NCI-H1694 (cell line): ENCODE data around the gene NRROS.
"Not testable (repeated sequence)": the region's sequence is repeated elsewhere in the genome, so short reads cannot be mapped to it uniquely, and the experiment has no call there.

ENCODE experiments used
- DNase-seq: peaks from one replicate; lab custom pipeline; 2025; lab: John Stamatoyannopoulos, UW

NRROS gene

DNA sequence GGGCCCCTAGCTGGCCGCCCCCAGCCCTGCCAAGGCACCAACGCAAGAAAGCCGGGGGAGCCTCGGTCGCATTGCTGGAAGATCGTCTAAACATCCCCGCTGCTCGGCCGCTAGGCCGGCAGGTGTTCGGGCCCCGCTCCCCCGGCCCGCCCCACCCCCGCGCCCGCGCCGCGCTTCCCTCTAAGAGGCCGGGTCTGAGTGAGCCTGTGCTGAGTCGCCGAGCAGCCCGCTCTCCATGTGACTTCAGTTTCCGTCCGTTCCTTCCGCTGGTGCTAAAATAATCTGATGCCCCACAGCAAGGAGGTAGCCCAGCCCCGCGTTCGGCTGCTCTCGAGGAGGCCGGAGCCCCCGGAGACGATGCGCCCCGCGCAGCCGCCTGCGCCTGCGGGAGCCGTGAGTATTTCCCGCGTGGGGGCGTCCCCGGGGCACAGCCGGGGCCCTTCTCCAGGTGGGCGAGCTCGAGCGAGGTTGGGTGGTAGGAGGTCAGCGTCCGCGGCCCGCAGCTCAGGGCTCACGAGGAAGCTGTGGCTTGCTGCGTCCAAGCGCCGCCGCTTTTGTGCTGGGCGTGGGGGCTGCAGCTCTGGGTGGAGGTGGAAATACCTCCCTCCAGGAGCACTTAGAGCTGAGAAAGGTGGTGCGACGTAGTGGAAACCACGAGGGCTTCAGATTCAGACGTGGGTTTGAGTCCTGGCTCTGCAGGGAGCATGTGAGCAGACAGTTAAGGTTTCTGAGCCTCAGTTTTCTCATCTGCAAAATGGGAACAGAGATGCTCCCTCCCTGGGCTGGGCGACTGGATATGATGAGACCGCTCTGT lies at the start of gene NRROS:
Gene NRROS, plus strand, starts transcription at position 212 of the 814 bp plus-strand sequence. CDS start 14,846 bp downstream, outside the sequence.
- DNase-seq, result no peak

DNA sequence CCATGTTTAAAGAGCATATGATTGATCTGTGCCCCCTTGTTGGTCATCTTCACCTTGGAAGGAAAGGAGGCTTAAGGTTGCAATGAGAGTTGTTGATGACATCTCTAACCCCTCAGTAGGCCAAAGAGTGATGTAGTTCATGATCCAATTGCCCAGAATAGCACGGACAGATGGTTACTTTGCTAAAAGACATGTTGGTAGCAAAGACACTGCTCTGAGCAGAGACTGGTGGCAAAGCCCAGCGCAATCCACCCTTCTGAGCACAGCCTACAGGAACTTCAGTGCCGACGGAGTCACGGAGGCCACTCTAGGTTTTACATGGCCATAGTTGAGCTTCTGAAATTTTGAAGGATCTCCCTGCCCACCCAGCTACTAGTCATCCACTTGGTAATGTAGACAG lies 49.2 kb upstream of the NRROS start:
- peak; percentile 4 for DNase-seq

DNA sequence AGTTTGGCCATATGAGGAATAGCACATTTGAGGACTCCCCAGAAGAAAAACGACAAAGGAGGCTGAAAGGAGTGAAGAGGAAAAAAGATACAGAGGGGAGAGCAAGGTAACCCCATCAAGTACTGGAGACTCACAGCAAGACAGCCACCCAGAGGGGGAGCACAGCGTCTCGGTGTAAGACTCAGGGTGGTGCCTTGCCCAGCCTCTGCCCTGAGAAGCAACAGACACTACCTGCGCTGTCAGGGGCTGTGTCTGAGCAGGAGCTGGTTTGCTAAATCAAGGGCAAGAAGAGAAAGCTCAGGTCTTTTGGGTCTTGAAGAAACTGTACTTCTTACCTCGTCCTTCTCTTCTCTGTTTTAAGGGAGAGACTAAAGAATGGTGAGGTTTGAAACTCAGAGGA lies 43.1 kb upstream of the NRROS start:
- no peak for DNase-seq

DNA sequence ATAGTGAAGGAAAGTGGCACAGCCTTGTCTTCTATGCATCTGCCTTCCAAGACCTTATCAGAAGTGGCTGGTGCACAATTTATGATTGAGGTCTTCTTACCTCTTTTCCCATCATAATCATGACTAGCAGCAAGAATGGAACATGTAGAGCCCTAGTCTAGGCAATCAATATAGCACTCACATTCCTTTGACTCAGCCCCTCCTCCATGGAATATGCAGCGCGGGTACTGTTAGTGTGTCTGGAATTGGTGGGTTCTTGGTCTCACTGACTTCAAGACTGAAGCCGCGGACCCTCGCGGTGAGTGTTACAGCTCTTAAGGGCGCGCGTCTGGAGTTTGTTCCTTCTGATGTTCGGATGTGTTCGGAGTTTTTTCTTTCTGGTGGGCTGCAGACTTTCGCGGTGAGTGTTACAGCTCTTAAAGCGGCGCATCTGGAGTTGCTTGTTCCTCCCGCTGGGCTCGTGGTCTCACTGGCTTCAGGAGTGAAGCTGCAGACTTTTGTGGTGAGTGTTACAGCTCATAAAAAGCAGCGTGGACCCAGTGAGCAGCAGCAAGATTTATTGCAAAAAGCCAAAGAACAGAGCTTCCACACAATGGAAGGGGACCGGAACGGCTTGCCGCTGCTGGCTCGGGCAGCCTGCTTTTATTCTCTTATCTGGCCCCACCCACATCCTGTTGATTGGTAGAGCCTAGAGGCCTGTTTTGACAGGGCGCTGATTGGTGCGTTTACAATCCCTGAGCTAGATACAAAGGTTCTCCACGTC lies 41.3 kb upstream of the NRROS start:
- not testable (repeated sequence) for DNase-seq

DNA sequence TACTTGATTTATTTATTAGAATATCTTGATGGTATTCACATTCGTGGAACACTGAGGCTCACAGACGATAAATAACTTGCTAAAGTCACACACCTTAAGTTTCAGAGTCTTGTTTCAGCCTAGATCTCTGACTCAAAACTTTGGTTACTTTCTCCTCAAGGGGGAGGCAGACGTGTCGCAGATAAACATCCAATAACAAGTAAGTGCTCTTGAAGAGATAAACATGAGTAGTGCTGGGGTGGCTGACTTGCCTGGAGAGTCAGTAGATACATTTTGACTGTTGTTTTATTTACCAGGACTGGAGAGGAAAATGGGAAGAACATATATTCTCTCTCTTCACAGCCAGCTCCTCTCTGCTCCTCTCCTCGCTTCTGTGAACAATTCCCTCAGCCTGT lies 39.8 kb upstream of the NRROS start:
- no peak for DNase-seq

DNA sequence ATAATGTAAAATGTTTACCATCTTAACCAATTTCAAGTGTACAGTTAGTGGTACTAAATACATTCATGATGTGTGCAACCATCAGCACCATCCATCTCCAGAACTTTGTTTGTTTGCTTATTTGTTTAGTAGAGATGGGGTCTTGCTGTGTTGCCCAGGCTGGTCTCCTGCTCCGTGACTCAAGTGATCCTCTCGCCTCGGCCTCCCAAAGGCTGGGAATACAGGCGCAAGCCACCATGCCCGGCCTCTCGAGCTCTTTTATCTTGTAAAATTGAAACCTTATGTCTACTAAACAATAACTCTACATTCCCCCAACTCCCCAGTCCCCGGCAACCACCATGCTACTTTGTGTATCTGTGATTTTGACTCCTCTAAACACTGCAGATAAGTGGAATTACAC lies 39.1 kb upstream of the NRROS start:
- DNase-seq, result no peak

DNA sequence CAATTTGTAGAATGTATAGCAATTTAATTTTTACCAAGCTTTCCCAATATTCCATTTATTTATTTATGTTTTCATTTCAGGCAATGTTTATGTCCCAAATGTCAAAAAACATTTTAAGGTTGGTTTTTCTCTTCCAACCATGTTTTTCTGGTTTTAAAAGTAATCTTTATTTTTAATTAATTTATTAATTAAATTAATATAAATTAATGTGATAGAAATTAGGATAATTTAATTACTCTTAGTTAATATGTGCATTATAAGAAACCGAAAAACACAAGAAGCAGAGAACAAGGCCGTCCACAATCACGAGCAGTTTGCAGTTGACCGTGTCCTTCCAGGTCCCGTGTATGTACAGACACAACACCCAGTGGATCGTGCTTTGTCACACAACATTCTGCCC lies 36.8 kb upstream of the NRROS start:
- no peak for DNase-seq

DNA sequence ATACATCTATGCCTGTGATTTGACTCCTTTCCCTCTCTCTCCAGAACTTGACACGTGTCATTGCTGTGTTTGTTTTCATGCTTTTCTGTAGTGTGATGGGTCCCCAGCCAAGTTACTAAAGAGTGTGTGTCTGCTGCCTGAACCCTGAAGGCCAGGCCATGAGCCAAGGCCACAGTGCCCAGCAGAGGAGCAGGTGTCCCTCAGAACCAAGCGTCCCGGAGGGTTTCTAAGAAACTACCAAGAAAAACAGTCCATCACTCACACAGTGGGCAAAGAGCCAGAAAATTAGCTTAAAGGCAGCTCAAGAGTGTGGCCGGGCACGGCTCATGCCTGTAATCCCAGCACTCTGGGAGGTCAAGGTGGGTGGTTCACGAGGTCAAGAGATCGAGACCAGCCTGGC lies 35.8 kb upstream of the NRROS start:
- no peak for DNase-seq

DNA sequence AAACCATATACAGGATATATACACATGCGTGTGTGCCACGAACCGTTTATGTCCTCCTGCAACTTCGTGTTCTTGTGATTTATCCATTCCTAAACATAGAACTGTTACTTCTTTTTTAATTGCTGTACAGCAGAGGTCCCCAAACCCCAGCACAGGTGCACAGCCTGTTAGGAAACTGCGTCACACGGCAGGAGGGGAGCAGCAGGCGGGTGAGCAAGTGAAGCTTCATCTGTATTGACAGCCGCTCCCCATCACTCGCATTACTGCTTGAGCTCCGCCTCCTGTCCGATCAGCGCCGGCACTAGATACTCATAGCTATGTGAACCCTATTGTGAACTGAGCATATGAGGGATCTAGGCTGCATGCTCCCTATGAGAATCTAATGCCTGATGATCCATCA lies 34.9 kb upstream of the NRROS start:
- no peak for DNase-seq

DNA sequence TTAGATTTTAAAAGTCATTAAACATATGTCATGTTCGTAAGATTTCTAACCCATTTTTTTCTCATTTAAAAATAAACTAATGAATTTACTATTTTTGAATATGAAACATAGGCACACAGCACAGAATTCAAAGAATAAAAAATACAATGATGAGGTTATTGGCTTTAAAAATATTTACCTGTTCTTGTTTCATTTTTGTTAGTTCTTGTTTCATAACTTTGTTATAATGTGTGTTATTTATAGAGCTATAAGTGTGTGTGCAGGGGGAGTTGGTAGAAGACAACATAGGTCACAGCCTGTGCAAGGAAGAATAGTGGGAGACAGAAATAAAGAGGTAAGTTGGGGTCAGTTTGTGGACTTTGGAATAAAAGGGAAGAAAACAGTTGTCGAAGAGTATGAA lies 30.8 kb upstream of the NRROS start:
- no peak for DNase-seq

DNA sequence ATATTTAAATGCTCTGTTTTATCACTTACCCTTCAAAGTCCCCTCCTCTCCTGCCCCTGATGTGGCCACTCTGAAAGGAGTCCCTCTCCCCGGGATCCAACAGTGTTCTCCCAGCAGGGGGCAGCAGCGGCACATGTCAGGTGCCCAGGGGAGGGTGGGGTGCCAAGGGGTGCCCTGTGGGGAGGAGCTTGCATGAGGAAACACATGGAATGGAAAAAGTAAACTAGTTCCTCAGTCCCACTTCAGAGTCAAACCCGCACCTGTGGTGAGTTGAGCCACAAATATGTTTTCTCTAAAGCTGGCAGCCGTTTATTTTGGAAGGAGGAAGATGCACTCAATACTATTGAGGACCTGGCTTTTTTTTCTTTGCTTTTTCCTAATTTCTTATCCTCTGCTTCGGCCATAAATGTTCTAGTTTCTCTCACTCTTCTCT lies 30.1 kb upstream of the NRROS start:
- peak; percentile 74 for DNase-seq

DNA sequence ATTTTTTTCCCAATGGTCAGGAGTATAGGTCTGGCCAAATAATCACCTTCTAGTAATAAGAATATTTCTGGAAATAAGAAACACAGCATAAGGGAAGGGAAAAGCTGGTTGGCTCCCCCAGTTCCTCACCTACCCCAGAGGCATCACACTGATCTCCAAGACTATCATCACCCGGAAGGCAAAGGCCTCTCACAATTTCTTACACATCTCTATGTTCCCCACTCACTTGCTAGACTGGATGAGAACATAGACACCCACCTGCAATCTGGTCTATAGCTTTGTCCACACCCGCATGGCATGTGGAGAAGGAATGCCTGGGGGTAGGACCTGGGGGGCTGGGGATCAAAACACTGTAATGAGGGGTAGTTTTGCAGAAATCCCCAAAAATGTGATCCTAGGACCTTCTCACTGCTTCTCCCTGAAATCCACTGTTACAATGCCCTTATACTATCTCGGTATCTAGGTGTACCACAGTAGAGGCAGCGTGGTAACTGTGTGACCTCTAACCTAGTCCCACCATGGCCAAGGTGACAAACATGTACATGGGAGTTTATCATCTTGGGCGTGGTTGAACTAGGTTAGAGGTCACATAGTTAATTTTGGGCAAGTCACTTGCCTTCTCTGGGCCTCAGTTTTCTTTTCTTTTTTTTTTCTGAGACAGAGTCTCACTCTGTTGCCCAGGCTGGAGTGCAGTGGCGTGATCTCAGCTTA lies 29.5 kb upstream of the NRROS start:
- DNase-seq, result no peak

DNA sequence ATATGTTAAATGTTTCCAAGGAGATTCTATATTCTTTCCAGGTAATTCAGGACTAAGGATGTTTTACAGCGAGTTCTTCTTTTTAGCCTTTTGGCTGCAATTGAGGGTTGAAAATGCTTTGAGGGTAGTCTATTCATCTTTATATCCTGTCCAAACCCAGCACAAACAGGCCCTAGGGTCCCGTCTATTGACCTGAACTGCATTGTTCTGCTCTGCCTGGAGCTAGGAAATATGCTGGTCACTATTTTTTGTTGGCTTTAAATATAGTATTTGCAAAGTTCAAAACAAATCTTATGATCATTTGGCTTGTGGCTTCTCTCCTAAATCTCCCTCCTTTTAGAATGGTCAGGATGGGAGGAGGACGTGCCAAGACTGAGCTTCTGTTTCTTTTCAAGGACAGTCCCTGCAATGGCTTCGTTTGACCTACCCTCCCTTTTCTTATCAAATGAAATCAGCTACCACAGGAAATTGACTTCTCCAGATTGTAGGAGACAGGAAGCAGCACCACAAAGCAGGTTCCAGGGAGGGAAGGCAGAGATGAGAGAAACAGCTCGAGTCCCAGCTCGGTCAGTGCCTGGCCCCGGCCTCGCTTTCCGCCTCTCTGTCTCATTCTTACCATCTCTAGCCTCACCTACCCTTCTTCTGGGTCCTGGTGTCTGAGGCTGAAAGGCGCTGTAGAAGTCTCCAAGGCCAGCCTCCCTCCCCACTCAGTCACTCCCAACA lies 27.6 kb upstream of the NRROS start:
- DNase-seq, result no peak

DNA sequence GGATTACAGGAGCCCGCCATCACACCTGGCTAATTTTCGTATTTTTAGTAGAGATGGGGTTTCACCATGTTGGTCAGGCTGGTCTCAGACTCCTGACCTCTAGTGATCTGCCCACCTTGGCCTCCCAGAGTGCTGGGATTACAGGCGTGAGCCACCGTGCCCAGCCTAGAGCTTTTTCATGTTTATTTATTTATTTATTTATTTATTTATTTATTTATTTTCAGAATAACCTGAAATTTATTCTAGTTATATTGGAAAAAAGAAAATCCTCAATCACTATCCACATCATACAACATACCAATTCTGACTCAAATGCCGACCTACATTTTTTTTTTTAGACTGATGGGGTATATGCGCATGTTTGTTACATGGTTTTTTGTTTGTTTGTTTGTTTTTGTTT lies 24.3 kb upstream of the NRROS start:
- not testable (repeated sequence) for DNase-seq

DNA sequence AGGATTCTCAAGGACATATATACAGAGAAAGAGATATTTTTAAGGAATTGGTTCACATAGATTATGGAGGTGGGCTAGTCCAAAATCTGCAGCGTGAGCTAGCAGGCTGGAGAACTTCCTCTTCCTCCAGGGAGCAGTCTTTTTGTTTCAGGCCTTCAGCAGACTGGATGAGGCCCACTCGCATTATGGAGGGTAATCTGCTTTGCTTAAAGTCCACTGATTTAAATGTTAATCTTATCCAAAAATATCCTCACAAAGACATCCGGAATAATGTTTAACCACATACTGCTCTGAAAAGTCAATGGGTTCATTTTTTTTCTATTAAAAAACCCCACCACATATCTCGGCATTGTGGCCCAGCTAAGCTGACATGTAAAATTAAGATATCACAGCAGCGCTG lies 22.2 kb upstream of the NRROS start:
- DNase-seq, result no peak

DNA sequence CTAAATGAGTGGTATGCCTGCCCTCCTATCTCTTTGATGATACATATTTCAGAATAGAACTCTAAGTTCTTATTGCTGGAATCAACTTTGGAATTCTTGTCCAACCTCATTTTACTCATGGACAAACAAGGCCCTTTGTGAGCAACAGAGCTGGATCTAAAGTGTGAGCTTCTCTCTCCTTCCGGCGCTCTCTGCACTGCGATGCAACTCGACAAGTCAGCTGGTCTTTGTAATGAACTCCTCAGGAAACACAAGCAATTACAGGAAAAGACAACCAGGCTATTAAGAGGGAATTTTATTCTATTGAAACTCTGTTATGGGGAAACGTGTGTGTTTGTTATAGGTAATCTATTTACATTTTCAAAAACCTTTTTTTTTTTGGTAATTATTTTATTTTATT lies 20.3 kb upstream of the NRROS start:
- DNase-seq, result no peak

DNA sequence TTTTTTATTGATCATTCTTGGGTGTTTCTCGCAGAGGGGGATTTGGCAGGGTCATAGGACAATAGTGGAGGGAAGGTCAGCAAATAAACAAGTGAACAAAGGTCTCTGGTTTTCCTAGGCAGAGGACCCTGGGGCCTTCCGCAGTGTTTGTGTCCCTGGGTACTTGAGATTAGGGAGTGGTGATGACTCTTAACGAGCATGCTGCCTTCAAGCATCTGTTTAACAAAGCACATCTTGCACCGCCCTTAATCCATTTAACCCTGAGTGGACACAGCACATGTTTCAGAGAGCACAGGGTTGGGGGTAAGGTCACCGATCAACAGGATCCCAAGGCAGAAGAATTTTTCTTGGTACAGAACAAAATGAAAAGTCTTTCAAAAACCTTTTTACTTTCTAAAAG lies 19.9 kb upstream of the NRROS start:
- not testable (repeated sequence) for DNase-seq

DNA sequence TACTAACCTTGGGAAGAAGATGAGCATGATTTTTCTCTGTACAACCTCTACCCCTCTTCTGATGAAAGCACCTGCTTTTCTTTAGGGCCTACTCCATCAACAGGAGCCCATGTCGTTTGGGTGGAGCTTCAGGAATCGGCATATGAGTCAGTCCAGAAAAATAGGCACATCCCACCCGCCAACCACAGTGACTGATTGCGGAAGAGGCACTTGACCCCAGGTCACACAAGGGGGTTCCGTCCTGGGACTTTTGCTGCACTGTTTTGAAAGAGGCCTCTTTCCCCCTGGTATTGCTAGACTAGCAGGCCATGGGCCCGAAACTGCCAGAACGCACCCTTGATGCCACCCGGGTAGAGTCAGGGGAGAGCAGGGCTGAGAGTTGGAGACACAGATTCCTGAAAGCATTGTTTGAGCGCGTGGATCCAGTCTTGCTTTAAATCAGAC lies 19.3 kb upstream of the NRROS start:
- no peak for DNase-seq

DNA sequence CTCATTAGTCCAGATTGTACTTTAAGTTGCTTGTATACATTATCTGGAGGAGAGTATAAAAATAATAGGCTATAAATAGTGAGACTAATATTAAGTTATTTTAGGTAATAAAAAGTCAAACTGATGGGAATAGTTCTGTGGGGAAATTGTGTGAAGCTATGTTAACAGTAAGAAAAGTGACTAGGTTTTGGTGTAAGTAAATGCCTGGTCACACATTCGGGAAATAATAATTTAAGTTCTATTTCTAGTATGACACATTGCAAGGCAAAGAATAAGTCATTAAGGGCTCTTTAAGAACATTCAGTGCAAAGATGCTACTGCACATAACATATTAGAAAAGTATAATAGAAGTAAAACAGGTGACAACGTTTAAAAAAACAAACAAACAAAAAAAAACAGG lies 18.8 kb upstream of the NRROS start:
- no peak for DNase-seq

DNA sequence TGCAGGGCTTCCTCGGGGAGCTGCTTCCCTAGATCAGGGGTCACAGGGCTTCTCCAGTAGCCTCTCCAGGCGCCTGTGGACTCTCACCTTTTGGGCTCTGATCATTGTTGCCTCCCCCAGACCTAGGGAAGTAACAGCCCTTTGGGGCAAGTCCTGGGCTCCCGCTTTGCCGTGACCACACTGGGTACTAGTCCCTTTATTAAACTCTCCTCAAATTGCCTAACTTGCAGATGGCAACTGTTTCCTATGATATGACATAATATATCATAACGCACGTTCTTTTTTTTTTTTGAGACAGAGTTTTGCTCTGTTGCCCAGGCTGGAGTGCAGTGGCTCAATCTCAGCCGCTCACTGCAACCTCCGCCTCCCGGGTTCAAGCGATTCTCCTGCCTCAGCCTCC lies 17.9 kb upstream of the NRROS start:
- DNase-seq, result no peak

DNA sequence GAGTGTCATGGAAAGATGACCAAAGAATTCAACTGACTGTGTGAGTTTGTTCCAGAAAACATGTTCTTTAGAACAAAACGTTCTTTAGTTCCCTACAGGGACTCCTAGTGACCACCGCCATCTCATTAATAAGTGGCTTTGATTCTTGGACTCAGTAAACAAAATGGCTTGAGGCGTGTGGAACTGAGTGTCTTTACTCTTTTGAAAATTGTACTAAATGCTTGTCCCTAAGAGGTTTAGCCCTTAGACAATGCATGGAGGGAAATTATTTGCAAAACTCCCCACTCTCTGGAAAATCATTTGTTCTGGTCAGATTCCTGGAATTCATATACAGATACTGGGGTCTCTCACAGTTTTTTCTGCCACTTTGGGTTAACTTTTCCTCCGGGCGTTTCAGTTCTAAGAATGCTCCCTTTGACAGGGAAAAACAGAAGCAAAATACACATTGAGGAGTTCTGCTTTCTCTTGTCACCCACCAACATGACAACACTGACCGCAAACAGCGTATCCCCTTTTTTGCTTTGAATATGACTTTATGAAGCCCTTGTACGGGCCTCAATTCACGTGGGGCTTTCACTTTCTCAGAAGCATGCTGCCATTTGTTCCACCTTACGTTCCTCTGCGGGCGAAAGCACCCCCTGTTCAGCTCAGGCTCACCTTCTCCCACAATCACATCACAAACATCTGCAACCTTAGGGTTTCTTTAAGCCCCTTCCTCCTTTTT lies 15.3 kb upstream of the NRROS start:
- DNase-seq, result no peak
